ENCODE results near the gene THAP8. TPM values are rescaled to one million over a fixed set of nuclear protein-coding genes. Genes with fewer than 3 reads are reported as not detected.
A peak's percentile ranks its signal among the peaks of the same experiment; 100 is the strongest.

The THAP8 gene, protein sequence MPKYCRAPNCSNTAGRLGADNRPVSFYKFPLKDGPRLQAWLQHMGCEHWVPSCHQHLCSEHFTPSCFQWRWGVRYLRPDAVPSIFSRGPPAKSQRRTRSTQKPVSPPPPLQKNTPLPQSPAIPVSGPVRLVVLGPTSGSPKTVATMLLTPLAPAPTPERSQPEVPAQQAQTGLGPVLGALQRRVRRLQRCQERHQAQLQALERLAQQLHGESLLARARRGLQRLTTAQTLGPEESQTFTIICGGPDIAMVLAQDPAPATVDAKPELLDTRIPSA
- 7.3 and 13.6 TPM in 2 replicates for total RNA-seq (2014; rRNA removed; shearing (Covaris generic))

DNA sequence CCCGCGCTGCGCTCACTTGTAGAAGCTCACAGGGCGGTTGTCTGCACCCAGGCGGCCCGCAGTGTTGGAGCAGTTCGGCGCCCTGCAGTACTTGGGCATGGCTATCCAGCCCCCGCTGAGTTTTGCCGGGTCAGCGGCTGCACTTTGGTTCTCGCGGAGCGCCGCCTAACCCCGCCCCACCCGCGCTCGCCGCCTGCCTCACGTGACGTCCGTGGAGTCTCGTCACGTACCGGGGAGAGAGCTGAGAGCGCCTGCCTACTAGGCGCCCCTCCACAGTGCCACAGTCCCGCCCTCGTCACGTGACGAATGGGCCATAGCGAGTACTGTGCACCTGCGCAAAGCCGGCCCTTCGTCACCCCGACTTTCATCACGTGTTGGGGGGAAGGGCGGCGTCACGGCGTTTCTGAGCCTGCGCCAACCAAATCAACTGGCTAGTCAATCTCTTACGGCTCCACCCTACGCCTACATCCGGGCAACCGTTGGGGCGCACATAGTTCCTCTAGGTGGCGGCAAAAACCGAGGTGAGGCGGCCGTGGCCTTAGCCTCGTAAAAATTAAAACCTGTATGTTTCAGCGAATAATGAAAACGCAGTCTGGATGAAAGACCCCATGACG lies at the start of gene THAP8:
THAP8 (minus strand) TSS at position 167 of the 614 bp plus-strand sequence; CDS start at position 99, 68 bp downstream.
- peak; percentile 99 for DNase-seq (ENCODE audit: low spot score)

DNA sequence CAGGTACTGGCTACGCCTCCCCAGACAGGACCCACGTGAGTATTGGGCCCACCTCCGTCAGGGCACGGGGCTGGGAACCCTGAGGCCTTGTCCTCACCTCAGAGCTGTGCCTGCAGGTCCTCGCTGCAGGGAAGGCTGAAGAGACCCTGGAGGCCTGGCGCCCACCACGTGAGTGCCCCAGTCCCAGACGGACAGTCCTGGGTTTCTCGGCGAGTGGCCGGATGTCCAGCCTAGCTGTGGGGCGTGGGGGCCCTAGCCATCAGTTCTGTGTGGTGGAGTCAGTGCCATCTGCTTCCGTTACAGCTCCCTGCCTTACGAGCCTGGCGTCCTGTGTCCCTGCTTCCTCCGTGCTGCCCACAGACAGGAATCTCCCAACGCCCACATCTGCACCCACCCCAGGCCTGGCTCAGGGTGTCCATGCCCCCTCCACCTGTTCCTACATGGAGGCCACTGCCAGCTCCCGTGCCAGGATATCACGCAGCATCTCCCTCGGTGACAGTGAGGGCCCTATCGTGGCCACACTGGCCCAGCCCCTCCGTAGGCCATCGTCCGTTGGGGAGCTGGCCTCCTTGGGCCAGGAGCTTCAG lies 49.0 kb upstream of the THAP8 start:
- no peak for DNase-seq (ENCODE audit: low spot score)

DNA sequence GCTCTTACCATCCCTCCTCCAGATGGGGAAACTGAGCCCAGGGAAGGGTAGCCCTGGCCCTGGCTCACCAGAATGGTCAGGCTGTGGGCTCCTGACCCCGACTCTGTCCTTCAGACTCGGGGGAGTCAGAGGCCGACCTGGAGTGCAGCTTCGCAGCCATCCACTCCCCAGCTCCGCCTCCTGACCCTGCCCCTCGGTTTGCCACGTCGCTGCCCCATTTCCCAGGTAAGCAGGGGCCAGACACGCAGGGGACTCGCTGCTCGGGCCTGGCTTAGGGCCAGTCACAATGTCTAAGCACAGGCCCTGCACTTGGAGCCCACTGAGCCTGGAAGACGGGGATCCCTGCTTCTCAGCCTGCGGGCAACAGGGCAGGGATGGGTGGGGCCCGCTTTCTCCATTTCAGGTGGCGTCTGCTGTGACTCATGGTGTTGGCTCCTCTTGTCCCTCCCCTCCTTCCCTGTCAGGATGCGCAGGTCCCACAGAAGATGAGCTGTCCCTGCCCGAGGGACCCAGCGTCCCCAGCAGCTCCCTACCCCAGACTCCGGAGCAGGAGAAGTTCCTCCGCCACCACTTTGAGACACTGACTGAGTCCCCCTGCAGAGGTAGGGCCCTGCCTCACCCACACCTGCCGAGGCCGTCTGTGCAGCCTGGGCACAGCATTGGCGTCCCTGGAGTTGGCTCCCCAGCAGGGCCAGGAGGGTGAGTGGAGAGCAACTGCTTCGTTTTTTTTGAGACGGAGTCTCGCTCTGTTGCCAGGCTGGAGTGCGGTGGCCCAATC lies 47.7 kb upstream of the THAP8 start:
- DNase-seq (ENCODE audit: low spot score), result peak; percentile 56

GRCh38 chr19:36100476-36100875 lies 46.4 kb upstream of the THAP8 start:
- DNase-seq (ENCODE audit: low spot score), result no peak

GRCh38 chr19:36099166-36099785 lies 45.2 kb upstream of the THAP8 start:
- no peak for DNase-seq (ENCODE audit: low spot score)

DNA sequence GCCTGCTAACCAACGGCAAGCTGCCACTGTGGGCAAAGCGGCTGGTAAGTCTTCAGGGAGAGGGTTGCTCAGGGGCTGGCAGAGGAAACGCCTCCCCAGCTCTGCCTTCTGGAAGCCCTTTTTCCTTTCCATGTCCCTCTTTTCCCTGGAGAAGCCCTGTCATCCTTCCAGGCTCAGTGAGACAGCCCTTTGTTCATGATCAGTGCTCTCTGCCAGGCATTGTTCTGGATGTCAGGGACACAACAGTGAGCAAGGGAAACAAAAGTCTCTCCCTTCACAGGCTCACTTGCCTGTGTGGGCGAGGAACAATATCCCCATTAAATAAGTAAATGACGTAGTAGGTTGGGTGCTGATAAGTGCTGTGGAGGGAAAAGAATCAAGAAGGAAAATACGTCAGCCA lies 43.0 kb upstream of the THAP8 start:
- DNase-seq (ENCODE audit: low spot score), result no peak

DNA sequence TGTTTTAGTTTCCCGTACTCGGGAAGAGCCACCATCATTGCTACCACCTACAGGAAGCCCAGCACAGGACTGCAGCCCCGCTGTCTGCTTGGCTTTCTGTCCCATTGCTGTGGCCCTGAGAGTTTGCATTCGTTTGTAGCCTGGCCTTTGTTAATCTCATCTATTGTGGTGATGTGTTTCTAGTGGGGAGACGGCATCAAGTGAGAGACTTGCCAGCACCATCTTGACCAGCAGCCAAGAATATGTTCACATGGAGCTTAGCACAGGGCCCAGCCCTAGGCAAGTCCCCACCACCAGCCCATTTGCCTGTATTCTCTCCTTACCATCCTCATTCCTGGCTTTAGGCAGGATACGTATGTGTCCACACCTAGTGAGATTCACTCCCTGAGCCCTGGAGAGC lies 39.6 kb upstream of the THAP8 start:
- no peak for DNase-seq (ENCODE audit: low spot score)

GRCh38 chr19:36093146-36093662 lies 39.1 kb upstream of the THAP8 start:
- DNase-seq (ENCODE audit: low spot score), result no peak

GRCh38 chr19:36092566-36092965 lies 38.5 kb upstream of the THAP8 start:
- no peak for DNase-seq (ENCODE audit: low spot score)

DNA sequence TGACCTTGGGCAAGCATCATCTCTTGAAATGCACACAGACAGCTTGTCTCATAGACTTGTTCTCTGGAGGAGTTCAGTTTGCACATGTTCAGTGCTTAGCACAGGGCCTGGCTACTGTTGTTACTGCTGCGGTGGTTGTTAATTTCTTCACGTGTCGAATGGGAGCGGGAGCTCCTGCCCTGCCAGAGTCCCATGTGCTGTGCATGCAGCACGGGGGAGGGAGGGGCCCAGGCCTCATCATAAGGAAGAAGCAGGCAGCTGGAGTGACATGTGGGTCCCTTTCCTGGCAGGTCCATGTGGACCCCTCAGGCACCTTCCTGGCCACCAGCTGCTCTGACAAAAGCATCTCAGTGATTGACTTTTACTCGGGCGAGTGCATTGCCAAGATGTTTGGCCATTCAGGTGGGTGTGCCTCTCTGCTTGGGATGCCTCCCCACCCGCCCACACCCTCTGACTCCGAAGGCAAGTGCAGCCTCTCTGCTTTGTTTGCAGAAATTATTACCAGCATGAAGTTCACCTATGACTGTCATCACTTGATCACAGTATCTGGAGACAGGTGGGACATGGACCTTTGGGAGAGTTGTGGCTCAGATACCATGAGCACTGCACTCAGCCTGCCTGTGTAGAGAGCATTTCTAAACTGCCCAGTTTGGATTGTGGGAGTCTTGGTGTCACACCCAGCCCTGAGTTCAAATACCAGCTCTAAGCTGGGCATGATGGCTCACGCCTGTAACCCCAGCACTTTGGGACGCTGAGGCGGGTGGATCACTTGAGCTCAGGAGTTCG lies 37.0 kb upstream of the THAP8 start:
- DNase-seq (ENCODE audit: low spot score), result no peak

DNA sequence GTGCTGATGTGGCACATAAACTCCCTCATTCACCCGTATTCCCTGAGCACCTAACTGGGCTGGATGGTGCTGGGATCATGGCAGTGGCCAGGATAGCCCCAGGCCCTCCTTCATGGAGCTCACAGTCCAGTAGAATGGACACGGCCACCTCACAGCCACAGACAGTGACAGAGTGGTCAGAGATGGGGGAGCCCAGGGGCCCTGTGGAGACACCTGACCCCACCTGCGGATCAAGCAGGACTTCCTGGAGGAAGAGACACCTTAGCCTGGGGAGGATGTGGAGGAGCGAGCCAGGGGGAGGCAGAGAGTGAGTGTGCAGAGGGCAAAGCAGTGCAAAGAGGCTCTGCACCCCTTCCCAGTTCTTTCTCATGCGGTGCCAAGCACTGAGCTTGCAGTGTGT lies 35.8 kb upstream of the THAP8 start:
- DNase-seq (ENCODE audit: low spot score), result no peak

DNA sequence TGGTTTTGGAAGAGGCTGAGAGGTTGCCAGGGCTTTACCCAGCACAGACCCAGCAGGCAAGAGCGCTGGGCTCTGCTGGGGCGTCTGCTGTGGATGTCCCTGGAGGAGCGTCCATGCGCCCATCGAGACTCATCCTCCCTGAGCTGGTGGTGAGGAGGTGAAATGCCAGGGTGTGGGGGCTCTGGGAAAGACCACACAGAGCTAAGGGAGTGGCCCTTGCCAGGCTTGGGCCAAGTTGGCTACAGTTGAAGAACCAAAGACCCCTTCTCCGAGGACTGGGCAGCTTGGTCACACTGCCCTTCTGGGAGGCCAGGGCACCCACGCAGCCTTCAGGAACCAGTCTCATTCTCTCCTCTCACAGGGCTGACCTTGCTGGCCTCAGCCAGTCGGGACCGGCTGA lies 32.2 kb upstream of the THAP8 start:
- DNase-seq (ENCODE audit: low spot score), result no peak

- DNase-seq (ENCODE audit: low spot score), result no peak
Measured at GRCh38 chr19:36084231-36085009, 30.3 kb upstream of the THAP8 start.

- no peak for DNase-seq (ENCODE audit: low spot score)
Measured at GRCh38 chr19:36082916-36083315, 28.8 kb upstream of the THAP8 start.

- no peak for DNase-seq (ENCODE audit: low spot score)
Measured at GRCh38 chr19:36081894-36082293, 27.8 kb upstream of the THAP8 start.

DNA sequence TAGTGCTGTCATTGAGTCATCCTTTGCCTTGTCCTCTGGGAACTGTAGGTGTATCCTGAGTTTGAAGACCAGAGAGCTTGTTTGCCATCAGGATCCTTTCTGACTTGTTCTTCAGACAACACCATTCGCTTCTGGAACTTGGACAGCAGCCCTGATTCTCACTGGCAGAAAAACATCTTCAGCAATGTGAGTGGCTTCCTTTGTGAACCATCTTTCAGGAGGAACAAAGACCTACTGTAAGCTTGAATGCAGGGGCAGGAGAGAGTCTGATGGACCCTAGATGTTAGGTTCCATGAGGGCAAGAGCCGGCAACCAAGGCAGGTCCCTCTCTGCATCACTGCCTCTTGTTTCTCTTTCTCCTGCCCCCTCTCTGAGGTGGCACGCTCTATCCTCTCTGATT lies 27.3 kb upstream of the THAP8 start:
- DNase-seq (ENCODE audit: low spot score), result no peak

GRCh38 chr19:36079389-36079945 lies 25.4 kb upstream of the THAP8 start:
- DNase-seq (ENCODE audit: low spot score), result no peak

DNA sequence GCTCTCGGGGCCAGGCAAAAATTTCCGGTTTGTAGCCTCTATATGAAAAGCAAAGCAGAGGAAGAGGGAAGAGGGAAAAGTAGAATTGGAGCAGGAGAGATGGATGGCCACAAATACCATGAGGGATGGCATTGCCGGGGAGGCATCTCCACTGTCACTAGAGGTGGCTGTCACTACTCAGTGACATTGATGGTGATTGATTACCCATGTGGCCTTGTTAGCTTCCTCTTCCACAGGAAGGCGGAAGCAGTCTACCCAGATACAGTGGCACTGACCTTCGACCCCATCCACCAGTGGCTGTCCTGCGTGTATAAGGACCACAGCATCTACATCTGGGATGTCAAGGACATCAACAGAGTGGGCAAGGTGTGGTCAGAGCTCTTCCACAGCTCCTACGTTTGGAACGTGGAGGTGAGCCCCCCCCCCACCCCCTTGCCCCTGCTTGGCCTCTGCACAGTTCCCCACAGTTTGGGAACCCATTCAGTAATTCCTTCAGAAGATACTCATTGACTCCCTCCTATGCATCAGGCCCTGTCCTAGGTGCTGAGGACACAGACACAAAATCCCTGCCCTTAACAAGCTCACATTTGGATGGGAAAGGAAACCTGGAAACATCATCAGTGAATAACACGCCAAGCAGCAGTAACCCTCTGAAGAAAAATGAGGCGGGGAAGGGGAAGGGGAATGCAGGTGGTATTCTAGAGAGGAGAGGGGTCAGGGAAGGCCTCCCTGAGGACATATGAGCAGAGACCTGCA lies 19.2 kb upstream of the THAP8 start:
- no peak for DNase-seq (ENCODE audit: low spot score)

- DNase-seq (ENCODE audit: low spot score), result no peak
Measured at GRCh38 chr19:36072081-36072480, 18.0 kb upstream of the THAP8 start.
